ENCODE measurements around the gene RBMX. TPM values are rescaled to one million over a fixed set of nuclear protein-coding genes. Genes with fewer than 3 reads are reported as not detected.

RBMX gene
- total RNA-seq, 1 donor from 2014 or later = 112 TPM

- intact Hi-C loops (cut with DNase I) = no loop called here
- peaks cover 5 to 8% of the 10 kb centered on the region in 2 donors for H3K36me3 ChIP-seq
- DNase-seq (ENCODE audit: low spot score in 2 of 2) = no peak
- H3K4me3 ChIP-seq = no peak overlapping the region
- H3K27ac ChIP-seq = no peak overlapping the region
- no peaks in the 10 kb centered on the region for H3K9me3 ChIP-seq
- H3K4me1 ChIP-seq = no peaks in the 10 kb centered on the region
- no peaks in the 10 kb centered on the region for H3K27me3 ChIP-seq
- no peak for TF ChIP-seq CTCF (IDR thresholded peaks at IDR 0.05)
Observed at GRCh38 chrX:136847874-136848273, 32.7 kb downstream of the RBMX start.

- Histone ChIP-seq H3K36me3 (peaks cover 0 to 12% of the 10 kb centered on the region in 2 donors), H3K4me1 (no peaks in the 10 kb centered on the region), H3K27me3 (no peaks in the 10 kb centered on the region), H3K9me3 (no peaks in the 10 kb centered on the region), H3K4me3 (no peak overlapping the region), H3K27ac (no peak overlapping the region)
- TF ChIP-seq CTCF (IDR thresholded peaks at IDR 0.05) = no peak
- intact Hi-C loops (cut with DNase I) = no loop called here
- DNase-seq (ENCODE audit: low spot score in 2 of 2) = no peak
Observed at GRCh38 chrX:136839196-136839595, 41.3 kb downstream of the RBMX start.

GRCh38 chrX:136835761-136836160, 44.8 kb downstream of the RBMX start:
- DNase-seq (ENCODE audit: low spot score in 2 of 2) = no peak
- intact Hi-C loops (cut with DNase I) = no loop called here
- Histone ChIP-seq H3K36me3 (no peaks in the 10 kb centered on the region), H3K9me3 (no peaks in the 10 kb centered on the region), H3K27me3 (no peaks in the 10 kb centered on the region), H3K27ac (no peak overlapping the region), H3K4me1 (no peaks in the 10 kb centered on the region), H3K4me3 (no peak overlapping the region)
- TF ChIP-seq CTCF (IDR thresholded peaks at IDR 0.05) = no peak

GRCh38 chrX:136829413-136829812, 51.1 kb downstream of the RBMX start:
- Histone ChIP-seq H3K4me3 (no peak overlapping the region), H3K9me3 (no peaks in the 10 kb centered on the region), H3K36me3 (peaks cover 0 to 4% of the 10 kb centered on the region in 2 donors), H3K27me3 (no peaks in the 10 kb centered on the region), H3K4me1 (no peaks in the 10 kb centered on the region), H3K27ac (no peak overlapping the region)
- intact Hi-C loops (cut with DNase I) = no loop called here
- no peak for TF ChIP-seq CTCF (IDR thresholded peaks at IDR 0.05)
- no peak for DNase-seq (ENCODE audit: low spot score in 2 of 2)

- DNase-seq (ENCODE audit: low spot score in 2 of 2) = no peak
- intact Hi-C loops (cut with DNase I) = no loop called here
- Histone ChIP-seq H3K4me1 (no peaks in the 10 kb centered on the region), H3K27me3 (no peaks in the 10 kb centered on the region), H3K9me3 (no peaks in the 10 kb centered on the region), H3K4me3 (no peak overlapping the region), H3K36me3 (peaks cover 0 to 4% of the 10 kb centered on the region in 2 donors), H3K27ac (no peak overlapping the region)
- no peak for TF ChIP-seq CTCF (IDR thresholded peaks at IDR 0.05)
Observed at GRCh38 chrX:136828830-136829229, 51.7 kb downstream of the RBMX start.

GRCh38 chrX:136827026-136827425, 53.5 kb downstream of the RBMX start:
- H3K9me3 ChIP-seq = no peaks in the 10 kb centered on the region
- no peak overlapping the region for H3K4me3 ChIP-seq
- no peaks in the 10 kb centered on the region for H3K4me1 ChIP-seq
- peaks cover 0 to 4% of the 10 kb centered on the region in 2 donors for H3K36me3 ChIP-seq
- intact Hi-C loops (cut with DNase I) = no loop called here
- no peak overlapping the region for H3K27ac ChIP-seq
- TF ChIP-seq CTCF (IDR thresholded peaks at IDR 0.05) = no peak
- DNase-seq (ENCODE audit: low spot score in 2 of 2) = no peak
- no peaks in the 10 kb centered on the region for H3K27me3 ChIP-seq
